K562 (cell line): ENCODE results near the gene PAFAH2. TPM values are rescaled to one million over a fixed set of nuclear protein-coding genes. Genes with fewer than 3 reads are reported as not detected.

Experiments
- CHD2 ChIP-seq: IDR thresholded peaks from 2 replicates; pipeline ENCODE4 v1.6.1; 2011; ENCODE audit warnings: low read depth, low read length
- CTCF ChIP-seq, 3 experiments: IDR thresholded peaks in 2 of 3; conservative IDR thresholded peaks in 1 of 3; 2 replicates each; pipeline ENCODE4 v1.5.1; 2011 to 2012; ENCODE audit warnings: low read length in 3 of 3, mild to moderate bottlenecking in 3 of 3, control low read depth in 2 of 3, improper control_type of control experiment in 1 of 3, inconsistent platforms in 1 of 3, low read depth in 1 of 3, mixed read lengths in 1 of 3, moderate library complexity in 1 of 3; ENCODE audit not compliant: insufficient read depth in 2 of 3
- ETV5 ChIP-seq: sonication (generic); formaldehyde crosslinking; IDR thresholded peaks from 2 replicates; pipeline ENCODE4 v1.4.0; 2020; ENCODE audit warnings: low read depth, mild to moderate bottlenecking, missing genetic modification reagents
- GABPA ChIP-seq: fragments of 200-800 bp; sonication (Bioruptor generic); conservative IDR thresholded peaks from 2 replicates; pipeline ENCODE4 v1.6.1; 2016; ENCODE audit warnings: low read depth, missing genetic modification characterization, missing compliant biosample characterization
- MECOM ChIP-seq: fragments of 250-450 bp; sonication (Bioruptor Pico); IDR thresholded peaks from 2 replicates; pipeline ENCODE4 v1.8.0; 2022; ENCODE audit warnings: inconsistent platforms
- PATZ1 ChIP-seq: fragments of 250-450 bp; sonication (Bioruptor Pico); IDR thresholded peaks from 2 replicates; pipeline ENCODE4 v1.5.0; 2020; ENCODE audit warnings: mild to moderate bottlenecking, borderline replicate concordance
- POLR2H ChIP-seq: IDR thresholded peaks from 2 replicates; pipeline ENCODE4 v1.6.1; 2016; ENCODE audit warnings: missing genetic modification characterization, low read depth, mild to moderate bottlenecking, control low read depth, missing compliant biosample characterization, moderate library complexity
- PPARD ChIP-seq: fragments of 250-450 bp; sonication (Bioruptor Pico); IDR thresholded peaks from 2 replicates; pipeline ENCODE4 v1.8.0; 2022; ENCODE audit warnings: inconsistent platforms, mild to moderate bottlenecking, moderate library complexity
- RB1 ChIP-seq: fragments of 450-650 bp; IDR thresholded peaks from 2 replicates; pipeline ENCODE4 v1.6.1; 2017; ENCODE audit warnings: low read depth, mild to moderate bottlenecking
- REST ChIP-seq, 2 experiments: fragments of 450-650 bp; formaldehyde crosslinking in 1 of 2; IDR thresholded peaks; 2 replicates each; pipeline versions ENCODE4 v1.4.0 to v1.6.1; 2014 to 2020; ENCODE audit warnings: mild to moderate bottlenecking in 2 of 2, borderline replicate concordance in 1 of 2, low read depth in 1 of 2
- VEZF1 ChIP-seq: fragments of 200-800 bp; sonication (Bioruptor generic); IDR thresholded peaks from 2 replicates; pipeline ENCODE4 v1.6.1; 2017; ENCODE audit warnings: missing genetic modification characterization, missing compliant biosample characterization
- ZEB2 ChIP-seq: fragments of 450-650 bp; IDR thresholded peaks from 2 replicates; pipeline ENCODE4 v1.6.1; 2016
- polyA plus RNA-seq, 8 experiments: library from polyadenylated mRNA; depleted of rRNA in 4 of 8; stranded (reverse) in 5 of 8; unstranded in 3 of 8; fragments of >200 nt; fragmentation: Nextera tagmentation in 2 of 8; fragmentation: Illumina TruSeq in 1 of 8; extraction: Ambion mirVana in 2 of 8; extraction: Trizol in 1 of 8; gene quantifications; 2 replicates each; pipeline versions ENCODE4 v1.2.1 to v1.2.3, GENCODE V29; 2011 to 2014; ENCODE audit warnings: inconsistent platforms in 1 of 8, missing spikeins in 1 of 8
- total RNA-seq, 7 experiments: library from RNA; depleted of rRNA in 6 of 7; stranded (reverse); fragments of >200 nt in 6 of 7; fragmentation: Illumina TruSeq in 2 of 7; extraction: Trizol in 2 of 7; gene quantifications; 2 replicates each; pipeline versions ENCODE4 v1.2.1 to v1.2.3, GENCODE V29; 2011 to 2021; ENCODE audit warnings: low replicate concordance in 1 of 7

PAFAH2 gene
- total and polyA plus RNA-seq, 9 of the 15 experiments (the other 6 are each of a cell fraction or from before 2014, with no cell fraction given), result 4.2 to 10.9 (median 6.8) TPM

GRCh38 chr1:26035203-26035958 lies 37.5 kb upstream of the PAFAH2 start (continued):
- TF ChIP-seq GABPA, result no peak
- peak; percentile 65; the same call in 1 of the 2 replicates for TF ChIP-seq ZEB2
- peak; percentile 23 to 40 (median 26); a peak in 3 of 6 replicates for TF ChIP-seq CTCF (IDR thresholded peaks at IDR 0.05 in 2 of 3, conservative IDR thresholded peaks at IDR 0.05 in 1 of 3; ENCODE audit: insufficient read depth in 2 of 3, low read depth in 1 of 3, low read length in 3 of 3)
- TF ChIP-seq PATZ1, result no peak
- TF ChIP-seq CHD2, result peak; percentile 42; the same call in 1 of the 2 replicates
- peak; percentile 76; the same call in 1 of the 2 replicates for TF ChIP-seq ETV5 (CRISPR knock-in tag)
- TF ChIP-seq PPARD (CRISPR knock-in tag), result no peak
- TF ChIP-seq RB1, result peak; percentile 76; the same call in 1 of the 2 replicates
- TF ChIP-seq REST (IDR thresholded peaks at IDR 0.05; ENCODE audit: borderline replicate concordance), result peak; percentile 58
- TF ChIP-seq REST (CRISPR knock-in tag; IDR thresholded peaks at IDR 0.05; ENCODE audit: low read depth), result peak; percentile 76; the same call in 1 of the 2 replicates
- TF ChIP-seq VEZF1, result no peak; the same call in 1 of the 2 replicates
- no peak for TF ChIP-seq POLR2H (tag)
- TF ChIP-seq MECOM, result peak; percentile 71; the same call in 1 of the 2 replicates
